ENCODE data around the gene PSMB11. TPM values are rescaled to one million over a fixed set of nuclear protein-coding genes. Genes with fewer than 3 reads are reported as not detected.

PSMB11 gene
- total RNA-seq, 4 donors from 2014 or later = not detected

DNA sequence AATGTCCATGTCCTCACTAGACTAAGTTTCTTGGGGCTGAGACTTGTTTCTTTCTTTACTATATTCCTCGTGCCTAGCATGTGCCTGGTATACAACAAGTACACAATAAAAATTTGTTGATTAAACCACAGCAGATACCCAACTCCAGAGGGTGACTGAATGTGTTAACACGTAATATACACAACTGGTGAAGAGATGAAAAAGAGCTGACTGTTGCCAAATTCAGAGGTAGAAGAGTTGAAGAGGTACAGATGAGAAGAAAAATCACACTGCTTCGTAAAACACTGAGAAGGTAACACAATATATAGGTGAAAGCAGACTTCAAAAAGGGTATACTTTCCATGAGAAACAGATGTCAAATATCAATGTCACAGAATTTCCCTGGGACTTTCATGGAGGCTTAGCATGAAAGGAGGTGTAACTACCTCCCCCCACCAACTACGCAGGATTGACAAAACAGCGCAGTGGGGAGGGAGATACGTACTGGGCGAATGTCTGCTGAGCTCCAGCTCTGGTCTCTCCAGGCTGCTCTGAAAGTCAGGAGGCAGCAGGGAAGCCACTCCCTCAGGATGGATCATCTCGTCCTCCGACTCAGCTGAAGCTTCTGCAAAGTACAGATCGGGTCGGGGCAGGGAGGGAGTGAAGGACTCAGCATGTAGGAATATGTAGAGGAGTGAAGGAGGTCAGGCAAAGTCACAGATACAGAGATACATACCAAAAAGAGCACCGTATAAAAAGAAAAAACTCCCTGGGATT is 47.7 kb downstream of the PSMB11 start:
- H3K4me1 ChIP-seq = peaks cover 25% of the 10 kb centered on the region
- no peaks in the 10 kb centered on the region for H3K9me3 ChIP-seq
- H3K27me3 ChIP-seq = no peaks in the 10 kb centered on the region
- H3K4me3 ChIP-seq = no peak overlapping the region
- H3K27ac ChIP-seq = no peak overlapping the region
- TF ChIP-seq, protein P1, sequence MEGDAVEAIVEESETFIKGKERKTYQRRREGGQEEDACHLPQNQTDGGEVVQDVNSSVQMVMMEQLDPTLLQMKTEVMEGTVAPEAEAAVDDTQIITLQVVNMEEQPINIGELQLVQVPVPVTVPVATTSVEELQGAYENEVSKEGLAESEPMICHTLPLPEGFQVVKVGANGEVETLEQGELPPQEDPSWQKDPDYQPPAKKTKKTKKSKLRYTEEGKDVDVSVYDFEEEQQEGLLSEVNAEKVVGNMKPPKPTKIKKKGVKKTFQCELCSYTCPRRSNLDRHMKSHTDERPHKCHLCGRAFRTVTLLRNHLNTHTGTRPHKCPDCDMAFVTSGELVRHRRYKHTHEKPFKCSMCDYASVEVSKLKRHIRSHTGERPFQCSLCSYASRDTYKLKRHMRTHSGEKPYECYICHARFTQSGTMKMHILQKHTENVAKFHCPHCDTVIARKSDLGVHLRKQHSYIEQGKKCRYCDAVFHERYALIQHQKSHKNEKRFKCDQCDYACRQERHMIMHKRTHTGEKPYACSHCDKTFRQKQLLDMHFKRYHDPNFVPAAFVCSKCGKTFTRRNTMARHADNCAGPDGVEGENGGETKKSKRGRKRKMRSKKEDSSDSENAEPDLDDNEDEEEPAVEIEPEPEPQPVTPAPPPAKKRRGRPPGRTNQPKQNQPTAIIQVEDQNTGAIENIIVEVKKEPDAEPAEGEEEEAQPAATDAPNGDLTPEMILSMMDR (IDR thresholded peaks at IDR 0.05) = no peak
- TF ChIP-seq POLR2A (IDR thresholded peaks at IDR 0.05) = no peak
- no peak for TF ChIP-seq EP300 (IDR thresholded peaks at IDR 0.05)
- TF ChIP-seq POLR2AphosphoS5 (IDR thresholded peaks at IDR 0.05) = no peak
- 91% methylated on average over 12 of the region's 12 CpGs for WGBS
- peaks cover 79% of the 10 kb centered on the region for H3K36me3 ChIP-seq
- DNase-seq (ENCODE audit: low spot score in 2 of 2) = no peak

DNA sequence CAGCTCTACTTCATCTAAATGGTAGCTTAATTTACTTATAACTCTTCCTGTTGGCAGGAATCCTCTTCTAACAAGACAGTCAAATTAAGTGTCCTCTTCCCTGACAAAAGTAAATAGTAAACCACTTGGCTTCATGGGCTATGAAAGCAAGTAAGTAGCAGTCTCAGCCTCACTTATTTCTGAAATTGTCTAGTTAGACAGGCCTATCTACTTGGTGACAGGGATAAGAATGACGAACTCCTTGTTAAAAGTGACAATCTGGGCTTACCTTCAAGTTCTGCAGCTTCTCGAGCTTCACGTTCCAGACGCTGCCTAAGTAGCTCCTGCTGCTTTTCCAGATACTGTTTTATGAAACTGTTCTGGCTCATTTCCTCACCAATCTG is 48.2 kb downstream of the PSMB11 start:
- Histone ChIP-seq H3K27me3 (no peaks in the 10 kb centered on the region), H3K9me3 (no peaks in the 10 kb centered on the region), H3K27ac (no peak overlapping the region), H3K36me3 (peaks cover 73% of the 10 kb centered on the region), H3K4me3 (no peak overlapping the region), H3K4me1 (peaks cover 25% of the 10 kb centered on the region)
- no peak for DNase-seq (ENCODE audit: low spot score in 2 of 2)
- TF ChIP-seq POLR2AphosphoS5 (IDR thresholded peaks at IDR 0.05) = no peak
- TF ChIP-seq POLR2A (IDR thresholded peaks at IDR 0.05) = no peak
- 67% methylated on average over 4 of the region's 4 CpGs for WGBS

DNA sequence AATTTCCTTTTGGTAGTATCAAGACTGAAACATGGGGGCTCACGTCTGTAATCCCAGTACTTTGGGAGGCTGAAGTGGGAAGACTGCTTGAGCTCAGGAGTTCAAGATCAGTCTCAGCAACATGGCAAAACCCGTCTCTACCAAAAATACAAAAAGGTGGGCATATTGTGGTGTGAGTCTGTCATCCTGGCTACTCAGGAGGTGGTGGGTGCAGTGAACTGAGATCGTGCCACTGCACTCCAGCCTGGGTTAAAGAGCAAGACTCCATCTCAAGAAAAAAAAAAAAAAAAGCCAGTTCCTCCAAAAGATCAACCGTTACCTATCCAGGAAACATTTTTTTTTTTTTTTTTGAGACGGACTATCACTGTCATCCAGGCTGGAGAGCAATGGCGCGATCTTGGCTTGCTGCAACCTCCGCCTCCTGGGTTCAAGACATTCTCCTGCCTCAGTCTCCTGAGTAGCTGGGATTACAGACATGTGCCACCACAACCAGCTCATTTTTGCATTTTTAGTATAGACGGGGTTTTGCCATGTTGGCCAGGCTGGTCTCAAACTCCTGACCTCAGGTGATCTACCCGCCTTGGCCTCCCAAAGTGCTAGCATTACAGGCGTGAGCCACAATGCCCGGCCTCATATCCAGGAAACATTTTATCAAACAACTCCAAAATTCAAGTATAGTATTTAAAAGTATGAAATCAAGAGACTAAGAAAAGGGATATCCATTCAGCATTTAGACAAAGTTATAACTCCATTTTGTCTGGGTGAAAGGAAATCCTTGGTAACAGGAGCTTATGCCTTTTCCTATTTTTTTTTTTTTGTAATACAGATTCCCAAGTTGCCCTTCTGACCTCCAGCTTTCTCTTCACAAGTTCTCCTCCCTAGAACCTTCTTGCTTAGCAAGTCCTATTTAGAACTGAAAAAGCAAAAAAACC is 49.5 kb downstream of the PSMB11 start:
- Histone ChIP-seq H3K9me3 (no peaks in the 10 kb centered on the region), H3K4me1 (peaks cover 29% of the 10 kb centered on the region), H3K27me3 (no peaks in the 10 kb centered on the region), H3K36me3 (peaks cover 60% of the 10 kb centered on the region), H3K27ac (no peak overlapping the region), H3K4me3 (no peak overlapping the region)
- DNase-seq (ENCODE audit: low spot score in 2 of 2) = no peak
- TF ChIP-seq EP300 (IDR thresholded peaks at IDR 0.05) (no peak), POLR2AphosphoS5 (IDR thresholded peaks at IDR 0.05) (no peak), POLR2A (IDR thresholded peaks at IDR 0.05) (no peak)
- 82% methylated on average over 12 of the region's 12 CpGs for WGBS

DNA sequence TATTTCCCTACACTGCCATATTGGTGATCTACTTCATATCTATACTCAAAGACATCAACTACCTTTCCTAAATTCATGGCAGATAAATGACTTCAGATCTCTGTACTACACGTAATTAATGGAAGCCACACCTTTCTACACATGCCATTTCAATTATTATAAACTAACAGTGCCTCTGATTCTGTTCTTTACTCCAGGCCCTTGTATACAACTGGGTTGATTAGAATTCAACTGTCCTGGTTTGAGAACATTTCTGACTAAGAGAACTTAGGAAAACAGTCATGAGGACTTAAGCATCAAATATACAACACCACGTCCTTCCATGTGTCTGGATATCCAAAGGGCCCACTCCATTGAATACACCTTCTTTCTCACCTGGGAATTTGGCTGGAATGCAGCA is 51.1 kb downstream of the PSMB11 start:
- Histone ChIP-seq H3K9me3 (no peaks in the 10 kb centered on the region), H3K27ac (no peak overlapping the region), H3K27me3 (no peaks in the 10 kb centered on the region), H3K36me3 (peaks cover 51% of the 10 kb centered on the region), H3K4me3 (no peak overlapping the region), H3K4me1 (peaks cover 39% of the 10 kb centered on the region)
- TF ChIP-seq POLR2AphosphoS5 (IDR thresholded peaks at IDR 0.05) = no peak
- TF ChIP-seq, protein P1 (IDR thresholded peaks at IDR 0.05) = no peak
- no peak for TF ChIP-seq EP300 (IDR thresholded peaks at IDR 0.05)
- WGBS = 57% methylated on average over 2 of the region's 2 CpGs
- no peak for DNase-seq (ENCODE audit: low spot score in 2 of 2)

DNA sequence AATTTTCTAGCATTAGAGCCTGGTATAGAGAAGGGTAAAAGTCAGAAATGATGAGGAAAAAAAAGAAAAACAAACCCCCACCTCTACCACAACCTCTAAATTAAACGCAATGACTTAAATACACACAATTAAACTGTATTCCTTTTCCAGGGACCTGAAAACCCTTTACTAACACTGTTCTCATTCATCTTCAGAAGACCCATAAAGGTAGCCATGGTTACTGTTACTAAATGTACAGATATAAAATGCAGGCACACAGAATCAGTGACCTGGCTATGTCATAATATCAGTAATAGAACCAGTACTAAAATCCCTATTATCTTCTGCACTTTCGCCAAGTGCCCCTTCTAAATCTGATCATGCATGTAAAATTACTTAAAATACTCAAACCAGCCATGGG is 51.5 kb downstream of the PSMB11 start:
- WGBS = 85% methylated on average over 2 of the region's 2 CpGs
- H3K27ac ChIP-seq = no peak overlapping the region
- DNase-seq (ENCODE audit: low spot score in 2 of 2) = no peak
- no peaks in the 10 kb centered on the region for H3K9me3 ChIP-seq
- TF ChIP-seq, protein P1 (IDR thresholded peaks at IDR 0.05) = no peak
- no peak for TF ChIP-seq POLR2AphosphoS5 (IDR thresholded peaks at IDR 0.05)
- TF ChIP-seq POLR2A (IDR thresholded peaks at IDR 0.05) = no peak
- no peak for TF ChIP-seq EP300 (IDR thresholded peaks at IDR 0.05)
- H3K4me1 ChIP-seq = peaks cover 39% of the 10 kb centered on the region
- peak overlapping the region; percentile 74 for H3K4me3 ChIP-seq
- peaks cover 51% of the 10 kb centered on the region for H3K36me3 ChIP-seq
- no peaks in the 10 kb centered on the region for H3K27me3 ChIP-seq

Other genes starting within 250 kb of the PSMB11 start
- 1 to 10 TPM; 1.8 to 3.8 (median 2.9) TPM for gene SLC7A7, start 226.8 kb upstream of the PSMB11 start, total RNA-seq
- gene MRPL52, start 212.3 kb upstream of the PSMB11 start, total RNA-seq = 10 to 100 TPM; 35.5 to 84.5 (median 74.2) TPM
- 100 to 1,000 TPM; 106 to 161 (median 128) TPM for gene MMP14, start 205.6 kb upstream of the PSMB11 start, total RNA-seq
- gene LRP10, start 170.5 kb upstream of the PSMB11 start, total RNA-seq = 100 to 1,000 TPM in 3 of 4 donors, 10 to 100 TPM in 1; 97.8 to 170 (median 157) TPM
- gene REM2, start 159.0 kb upstream of the PSMB11 start, total RNA-seq = 1 to 10 TPM in 2 of 4 donors, under 1 TPM in 2; 0.89 to 5.4 (median 1.2) TPM
- 100 to 1,000 TPM in 1 of 4 donors, 10 to 100 TPM in 3; 64.5 to 104 (median 93.0) TPM for gene RBM23, start 123.1 kb upstream of the PSMB11 start, total RNA-seq
- gene PRMT5, start 112.8 kb upstream of the PSMB11 start, total RNA-seq = 10 to 100 TPM; 44.0 to 58.4 (median 50.3) TPM
- 100 to 1,000 TPM in 2 of 4 donors, 10 to 100 TPM in 2; 43.1 to 119 (median 96.3) TPM for gene HAUS4, start 85.1 kb upstream of the PSMB11 start, total RNA-seq
- 100 to 1,000 TPM in 1 of 4 donors, 10 to 100 TPM in 3; 66.0 to 120 (median 79.2) TPM for gene AJUBA, start 59.7 kb upstream of the PSMB11 start, total RNA-seq
- gene C14orf93, start 32.1 kb upstream of the PSMB11 start, total RNA-seq = 10 to 100 TPM; 19.1 to 32.9 (median 24.3) TPM
- 100 to 1,000 TPM in 3 of 4 donors, 10 to 100 TPM in 1; 59.7 to 167 (median 135) TPM for gene PSMB5, start 7.3 kb upstream of the PSMB11 start, total RNA-seq
- 1 to 10 TPM; 3.4 to 8.4 (median 5.7) TPM for gene CDH24, start 15.3 kb downstream of the PSMB11 start, total RNA-seq
- gene ACIN1, start 52.9 kb downstream of the PSMB11 start, total RNA-seq = 100 to 1,000 TPM in 2 of 4 donors, 10 to 100 TPM in 2; 78.7 to 217 (median 103) TPM
- 10 to 100 TPM; 10.1 to 22.7 (median 18.6) TPM for gene C14orf119, start 53.3 kb downstream of the PSMB11 start, total RNA-seq
- gene CIROP, start 62.8 kb downstream of the PSMB11 start, total RNA-seq = not detected
- not detected for gene CEBPE, start 77.0 kb downstream of the PSMB11 start, total RNA-seq
- gene SLC7A8, start 141.4 kb downstream of the PSMB11 start, total RNA-seq = 10 to 100 TPM; 45.2 to 67.7 (median 53.2) TPM
- not detected for gene RNF212B, start 195.7 kb downstream of the PSMB11 start, total RNA-seq
- gene HOMEZ, start 243.9 kb downstream of the PSMB11 start, total RNA-seq = 10 to 100 TPM in 1 of 4 donors, 1 to 10 TPM in 3; 7.8 to 13.1 (median 8.5) TPM

Measured in suprapubic skin (tissue), 4 donors.